GM18502 (cell line): ENCODE results near the gene LILRB4.
"Not testable (repeated sequence)": the region's sequence is repeated elsewhere in the genome, so short reads cannot be mapped to it uniquely, and the experiment has no call there.

Experiments used
- ATAC-seq: cut with Tn5 transposase; IDR thresholded peaks from one replicate; pipeline ENCODE4 v1.9.1; 2021; ENCODE audit warnings: mild to moderate bottlenecking; ENCODE audit not compliant: unreplicated experiment, poor library complexity

Gene LILRB4

GRCh38 chr19:54684527-54684926 is 21.7 kb downstream of the LILRB4 start:
- no peak for ATAC-seq

GRCh38 chr19:54691582-54692297 is 29.0 kb downstream of the LILRB4 start:
- no peak for ATAC-seq

DNA sequence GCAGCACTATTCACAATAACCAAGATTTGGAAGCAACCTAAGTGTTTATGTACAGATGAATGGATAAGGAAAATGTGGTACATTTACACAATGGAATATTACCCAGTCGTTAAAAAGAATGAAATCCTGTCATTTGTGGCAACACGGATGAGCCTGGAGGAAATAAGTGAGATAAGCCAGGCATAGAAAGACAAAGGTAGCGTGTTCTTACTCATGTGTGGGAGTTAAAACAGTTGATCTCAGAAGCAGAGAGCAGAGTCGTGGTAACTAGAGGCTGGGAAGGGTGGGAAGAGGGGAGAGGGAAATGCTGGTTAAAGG is 29.5 kb downstream of the LILRB4 start:
- ATAC-seq = no peak

GRCh38 chr19:54694648-54695047 is 31.9 kb downstream of the LILRB4 start:
- no peak for ATAC-seq

GRCh38 chr19:54696117-54696548 is 33.3 kb downstream of the LILRB4 start:
- no peak for ATAC-seq

GRCh38 chr19:54696766-54697165 is 34.0 kb downstream of the LILRB4 start:
- ATAC-seq = no peak

DNA sequence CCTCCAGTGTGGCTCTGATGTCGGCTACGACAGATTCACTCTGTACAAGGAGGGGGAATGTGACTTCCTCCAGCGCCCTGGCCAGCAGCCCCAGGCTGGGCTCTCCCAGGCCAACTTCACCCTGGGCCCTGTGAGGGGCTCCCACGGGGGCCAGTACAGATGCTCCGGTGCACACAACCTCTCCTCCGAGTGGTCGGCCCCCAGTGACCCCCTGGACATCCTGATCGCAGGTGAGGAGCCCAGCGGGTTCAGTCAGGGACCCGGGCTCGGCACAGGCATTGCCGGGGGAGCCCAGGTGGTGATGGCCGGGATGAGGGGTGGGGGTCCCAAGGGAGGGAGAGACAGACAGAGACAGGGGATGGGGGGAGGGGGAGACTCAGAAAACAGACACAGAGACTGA is 34.9 kb downstream of the LILRB4 start:
- not testable (repeated sequence) for ATAC-seq

DNA sequence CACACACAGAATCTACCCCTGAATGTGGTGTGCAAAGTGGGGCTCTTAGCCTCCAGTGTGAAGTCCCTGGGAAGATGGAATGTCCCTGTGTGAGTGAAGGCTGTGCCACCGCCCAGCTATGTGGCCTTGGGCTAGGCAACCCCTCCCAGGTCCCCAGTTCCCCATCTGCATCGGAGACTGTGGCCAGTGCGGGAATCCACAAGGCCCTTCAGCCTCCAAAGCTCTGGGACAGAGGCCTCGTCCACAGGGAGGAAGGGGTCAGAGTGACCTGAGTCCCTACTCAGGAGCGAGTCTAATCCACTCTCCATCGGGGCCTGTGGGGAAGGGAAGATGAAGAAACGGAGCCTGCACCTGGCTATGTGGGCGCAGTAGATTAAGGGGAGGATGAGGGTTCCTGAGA is 42.1 kb downstream of the LILRB4 start:
- ATAC-seq = no peak

DNA sequence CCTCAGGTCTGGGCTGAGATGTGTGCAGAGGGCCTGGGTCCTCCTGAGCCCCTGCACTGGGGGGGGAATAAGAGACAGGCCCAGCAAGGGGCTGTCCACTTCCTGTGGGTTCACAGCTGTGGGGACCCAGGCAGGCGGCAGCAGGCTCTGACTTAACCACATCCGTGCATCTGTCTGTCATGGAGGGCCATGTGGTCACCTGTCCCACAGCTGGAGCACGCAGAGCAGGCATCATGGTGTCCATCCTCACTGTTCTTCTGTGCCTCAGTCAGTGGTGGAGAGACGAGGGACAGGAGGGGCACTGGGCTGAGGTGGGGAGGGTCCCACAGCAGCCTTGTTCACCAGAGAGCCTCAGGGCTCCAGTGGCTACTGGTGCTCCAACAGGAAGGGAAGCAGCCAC is 45.2 kb downstream of the LILRB4 start:
- no peak for ATAC-seq

DNA sequence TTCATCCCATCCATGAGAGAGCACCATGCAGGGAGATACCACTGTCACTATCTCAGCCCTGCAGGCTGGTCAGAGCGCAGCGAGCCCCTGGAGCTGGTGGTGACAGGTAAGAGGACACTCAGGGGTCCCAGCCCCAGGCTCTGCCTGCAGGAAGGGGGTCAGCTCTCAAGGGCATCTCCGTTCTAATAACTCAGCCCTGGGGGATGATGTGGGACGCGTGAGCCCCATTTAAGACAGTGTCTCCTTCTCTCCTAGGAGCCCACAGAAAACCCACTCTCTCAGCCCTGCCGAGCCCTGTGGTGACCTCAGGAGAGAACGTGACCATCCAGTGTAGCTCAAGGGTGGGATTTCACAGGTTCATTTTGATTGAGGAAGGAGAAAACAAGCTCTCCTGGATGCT is 46.0 kb downstream of the LILRB4 start:
- ATAC-seq = no peak

- ATAC-seq = no peak
Measured at GRCh38 chr19:54709212-54709948, 46.6 kb downstream of the LILRB4 start.

DNA sequence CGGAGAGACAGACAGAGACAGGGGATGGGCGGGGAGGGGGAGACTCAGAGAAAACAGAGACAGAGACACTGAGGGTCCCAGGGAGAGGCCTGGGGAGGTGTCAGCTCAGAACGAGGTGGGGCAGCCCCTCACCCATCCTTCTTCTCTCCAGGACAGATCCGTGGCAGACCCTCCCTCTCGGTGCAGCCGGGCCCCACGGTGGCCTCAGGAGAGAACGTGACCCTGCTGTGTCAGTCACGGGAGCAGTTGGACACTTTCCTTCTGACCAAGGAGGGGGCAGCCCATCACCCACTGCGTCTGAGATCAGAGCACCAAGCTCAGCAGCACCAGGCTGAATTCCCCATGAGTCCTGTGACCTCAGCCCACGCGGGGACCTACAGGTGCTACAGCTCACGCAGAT is 47.2 kb downstream of the LILRB4 start:
- not testable (repeated sequence) for ATAC-seq
